WTC11 (cell line): ENCODE data around the gene SORCS1. TPM values are rescaled to one million over a fixed set of nuclear protein-coding genes. Genes with fewer than 3 reads are reported as not detected.

Experiments used
- ATAC-seq: fragments of 200-7000 bp; cut with Tn5 transposase; 2 replicates; pipeline ENCODE4 v1.10.0; 2021; ENCODE audit warnings: mild to moderate bottlenecking, moderate library complexity
- CTCF ChIA-PET: fragments of 300-600 bp; sonication (Branson Sonifier 250); formaldehyde crosslinking; loops from one replicate; lab custom pipeline; 2021; ENCODE audit warnings: antibody characterized with exemption; lab: Charles Lee
- POLR2A ChIA-PET: fragments of 350-600 bp; sonication (Branson Sonifier 250); formaldehyde crosslinking; loops from one replicate; lab custom pipeline; 2021; ENCODE audit warnings: antibody characterized with exemption; lab: Charles Lee
- DNase-seq: peaks from one replicate; pipeline ENCODE4 v3.0.0; 2021; ENCODE audit warnings: low spot score
- H3K27ac Mint-ChIP-seq: 2 replicates; pipeline ENCODE4 v1.8.0; 2021; ENCODE audit warnings: mixed read lengths
- H3K27me3 Mint-ChIP-seq: 2 replicates; pipeline ENCODE4 v1.8.0; 2021; ENCODE audit warnings: low read depth, mild to moderate bottlenecking, moderate library complexity, mixed read lengths
- H3K36me3 Mint-ChIP-seq: 2 replicates; pipeline ENCODE4 v1.8.0; 2021; ENCODE audit warnings: mixed read lengths
- H3K4me1 Mint-ChIP-seq: 2 replicates; pipeline ENCODE4 v1.8.0; 2022; ENCODE audit warnings: mixed read lengths
- H3K4me3 Mint-ChIP-seq: 2 replicates; pipeline ENCODE4 v1.8.0; 2021; ENCODE audit warnings: mild to moderate bottlenecking, moderate library complexity, mixed read lengths
- H3K9me3 Mint-ChIP-seq: 2 replicates; pipeline ENCODE4 v1.8.0; 2021; ENCODE audit warnings: mixed read lengths
- ATF1 ChIP-seq: sonication (generic); formaldehyde crosslinking; IDR thresholded peaks from 2 replicates; pipeline ENCODE4 v1.8.1; 2023; ENCODE audit warnings: mild to moderate bottlenecking, moderate library complexity, missing genetic modification reagents
- CREB1 ChIP-seq: sonication (generic); formaldehyde crosslinking; IDR thresholded peaks from 2 replicates; pipeline ENCODE4 v1.8.0; 2023; ENCODE audit warnings: mild to moderate bottlenecking, missing genetic modification reagents
- ETV6 ChIP-seq: sonication (generic); formaldehyde crosslinking; IDR thresholded peaks from 2 replicates; pipeline ENCODE4 v1.8.1; 2022; ENCODE audit warnings: mild to moderate bottlenecking, missing genetic modification reagents
- FOXJ3 ChIP-seq: sonication (generic); formaldehyde crosslinking; IDR thresholded peaks from 2 replicates; pipeline ENCODE4 v1.9.0; 2021; ENCODE audit warnings: missing genetic modification reagents, mild to moderate bottlenecking, borderline replicate concordance
- FOXP1 ChIP-seq: sonication (generic); formaldehyde crosslinking; IDR thresholded peaks from 2 replicates; pipeline ENCODE4 v1.8.0; 2022; ENCODE audit warnings: missing genetic modification reagents, mild to moderate bottlenecking, moderate library complexity, borderline replicate concordance
- HMGA2 ChIP-seq: fragments of 250-450 bp; sonication (Bioruptor Pico); IDR thresholded peaks from 2 replicates; pipeline ENCODE4 v1.4.0; 2021; ENCODE audit warnings: mild to moderate bottlenecking, moderate library complexity
- KAT7 ChIP-seq: sonication (generic); formaldehyde crosslinking; IDR thresholded peaks from 2 replicates; pipeline ENCODE4 v1.8.1; 2023; ENCODE audit warnings: missing genetic modification reagents, mild to moderate bottlenecking, borderline replicate concordance
- MLX ChIP-seq: sonication (generic); formaldehyde crosslinking; IDR thresholded peaks from 2 replicates; pipeline ENCODE4 v1.8.1; 2023; ENCODE audit warnings: mild to moderate bottlenecking, missing genetic modification reagents, moderate library complexity
- NFATC4 ChIP-seq: fragments of 250-450 bp; sonication (Bioruptor Pico); IDR thresholded peaks from 2 replicates; pipeline ENCODE4 v1.9.0; 2021; ENCODE audit warnings: mild to moderate bottlenecking
- NFE2L1 ChIP-seq: sonication (generic); formaldehyde crosslinking; IDR thresholded peaks from 2 replicates; pipeline ENCODE4 v1.8.1; 2023; ENCODE audit warnings: missing genetic modification reagents
- NFYB ChIP-seq: sonication (generic); formaldehyde crosslinking; conservative IDR thresholded peaks from 2 replicates; pipeline ENCODE4 v1.8.0; 2022; ENCODE audit warnings: low read depth, missing genetic modification reagents
- NR1H2 ChIP-seq: sonication (generic); formaldehyde crosslinking; IDR thresholded peaks from 2 replicates; pipeline ENCODE4 v1.9.0; 2021; ENCODE audit warnings: mild to moderate bottlenecking, moderate library complexity, missing genetic modification reagents
- OVOL2 ChIP-seq: fragments of 250-450 bp; sonication (Bioruptor Pico); IDR thresholded peaks from 2 replicates; pipeline ENCODE4 v1.9.0; 2021; ENCODE audit warnings: mild to moderate bottlenecking, borderline replicate concordance
- SMAD4 ChIP-seq: sonication (generic); formaldehyde crosslinking; IDR thresholded peaks from 2 replicates; pipeline ENCODE4 v1.8.0; 2022; ENCODE audit warnings: mild to moderate bottlenecking, missing genetic modification reagents
- TP53 ChIP-seq: sonication (generic); formaldehyde crosslinking; IDR thresholded peaks from 2 replicates; pipeline ENCODE4 v1.8.1; 2023; ENCODE audit warnings: mild to moderate bottlenecking, missing genetic modification reagents
- ZNF121 ChIP-seq: sonication (generic); formaldehyde crosslinking; IDR thresholded peaks from 2 replicates; pipeline ENCODE4 v1.8.0; 2023; ENCODE audit warnings: missing genetic modification reagents
- ZNF138 ChIP-seq: sonication (generic); formaldehyde crosslinking; conservative IDR thresholded peaks from 2 replicates; pipeline ENCODE4 v1.8.1; 2022; ENCODE audit warnings: mild to moderate bottlenecking, moderate library complexity, missing genetic modification reagents
- ZNF317 ChIP-seq: sonication (generic); formaldehyde crosslinking; IDR thresholded peaks from 2 replicates; pipeline ENCODE4 v1.8.1; 2023; ENCODE audit warnings: low read depth, mild to moderate bottlenecking, moderate library complexity, missing genetic modification reagents, borderline replicate concordance
- ZNF423 ChIP-seq: fragments of 250-450 bp; sonication (Bioruptor Pico); IDR thresholded peaks from 2 replicates; pipeline ENCODE4 v2.1.2; 2022; ENCODE audit warnings: mild to moderate bottlenecking, moderate library complexity
- total RNA-seq: library from RNA; stranded (reverse); gene quantifications from 3 replicates; pipeline ENCODE4 v1.2.3, GENCODE V29; 2021
- TF ChIP-seq, protein P1 (sequence below): sonication (generic); formaldehyde crosslinking; conservative IDR thresholded peaks from 2 replicates; pipeline ENCODE4 v1.8.1; 2022; ENCODE audit warnings: mild to moderate bottlenecking, missing genetic modification reagents
- TF ChIP-seq, protein P2 (sequence below): fragments of 250-450 bp; sonication (Bioruptor Pico); conservative IDR thresholded peaks from 2 replicates; pipeline ENCODE4 v1.9.0; 2021; ENCODE audit warnings: mild to moderate bottlenecking
- TF ChIP-seq, protein P3 (sequence below): sonication (generic); formaldehyde crosslinking; IDR thresholded peaks from 2 replicates; pipeline ENCODE4 v1.8.0; 2022; ENCODE audit warnings: mild to moderate bottlenecking, missing genetic modification reagents
- TF ChIP-seq, protein P4 (sequence below): fragments of 200-600 bp; IDR thresholded peaks from 2 replicates; pipeline ENCODE4 v1.8.0; 2022; ENCODE audit warnings: antibody characterized with exemption

Gene SORCS1
- total RNA-seq, 1 experiment from 2014 or later = 3.3 TPM

GRCh38 chr10:107011992-107012391, 152.5 kb downstream of the SORCS1 start:
- Mint-ChIP-seq H3K36me3 (peaks cover 7% of the 10 kb centered on the region; the same call in 1 of the 2 replicates), H3K9me3 (peaks cover 13% of the 10 kb centered on the region), H3K4me1 (peaks cover 33% of the 10 kb centered on the region), H3K27ac (no peak overlapping the region), H3K4me3 (no peak overlapping the region)
- DNase-seq = no peak
- ChIA-PET CTCF (no interaction called here), POLR2A (no interaction called here)
- no peak for TF ChIP-seq NFYB (CRISPR knock-in tag)
- TF ChIP-seq ZNF423 (CRISPR knock-in tag) = no peak
- TF ChIP-seq TP53 (CRISPR knock-in tag) = no peak
- TF ChIP-seq, protein P1, sequence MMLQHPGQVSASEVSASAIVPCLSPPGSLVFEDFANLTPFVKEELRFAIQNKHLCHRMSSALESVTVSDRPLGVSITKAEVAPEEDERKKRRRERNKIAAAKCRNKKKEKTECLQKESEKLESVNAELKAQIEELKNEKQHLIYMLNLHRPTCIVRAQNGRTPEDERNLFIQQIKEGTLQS (CRISPR knock-in tag) = no peak
- TF ChIP-seq ZNF121 (CRISPR knock-in tag) = no peak
- no peak for TF ChIP-seq NFATC4 (CRISPR knock-in tag)
- TF ChIP-seq, all 79 proteins: peak for 0
- no peak for ATAC-seq
- no peaks in the 10 kb centered on the region for H3K27me3 Mint-ChIP-seq

- Mint-ChIP-seq H3K27me3 (no peaks in the 10 kb centered on the region), H3K36me3 (0 out of 2 replicates have a peak, but pooled peaks cover 3% of the 10 kb centered on the region), H3K4me3 (no peak overlapping the region), H3K9me3 (peaks cover 9% of the 10 kb centered on the region), H3K27ac (no peak overlapping the region)
- DNase-seq (no peak), ATAC-seq (peak; percentile 54; the same call in 1 of the 2 replicates)
- ChIA-PET POLR2A (no interaction called here), CTCF (no interaction called here)
- TF ChIP-seq ETV6 (CRISPR knock-in tag) (no peak), SMAD4 (CRISPR knock-in tag) (no peak)
- TF ChIP-seq, all 79 proteins: peak for 0
- H3K4me1 Mint-ChIP-seq = peaks cover 33% of the 10 kb centered on the region
Measured at GRCh38 chr10:107011105-107011504, 153.4 kb downstream of the SORCS1 start.

DNA sequence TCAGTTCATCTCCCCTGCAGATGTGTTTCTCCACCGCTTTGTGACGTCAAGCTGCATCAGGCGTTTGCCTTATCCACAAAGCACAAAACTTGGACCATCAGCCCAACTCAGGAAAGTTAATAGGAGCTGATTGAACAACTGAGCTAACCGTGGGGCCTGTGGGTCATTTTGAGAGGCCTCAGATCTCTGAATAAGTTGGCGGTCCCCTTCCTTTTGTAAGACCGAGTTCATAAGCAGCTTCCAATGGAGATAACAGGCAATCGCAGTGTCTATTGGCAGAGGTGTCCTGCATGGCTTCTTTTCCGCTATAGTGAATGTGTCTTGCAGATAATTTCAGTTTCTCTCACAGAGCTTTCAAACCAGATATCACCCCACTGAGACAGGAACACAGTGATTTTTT, 154.0 kb downstream of the SORCS1 start:
- TF ChIP-seq NFYB (CRISPR knock-in tag) (no peak), OVOL2 (CRISPR knock-in tag) (no peak), CREB1 (no peak), NR1H2 (CRISPR knock-in tag) (no peak)
- ChIA-PET CTCF (interaction anchor here (0.7 kb wide), 1 partner anchor 147 kb away, joined by 3 read pairs; no protein-coding TSS in a partner anchor), POLR2A (no interaction called here)
- Mint-ChIP-seq H3K4me1 (peaks cover 33% of the 10 kb centered on the region), H3K9me3 (peaks cover 11% of the 10 kb centered on the region), H3K4me3 (no peak overlapping the region), H3K27me3 (no peaks in the 10 kb centered on the region), H3K36me3 (0 out of 2 replicates have a peak, but pooled peaks cover 3% of the 10 kb centered on the region), H3K27ac (no peak overlapping the region)
- DNase-seq (no peak), ATAC-seq (no peak)

GRCh38 chr10:107004362-107004761, 160.1 kb downstream of the SORCS1 start:
- Mint-ChIP-seq H3K27me3 (no peaks in the 10 kb centered on the region), H3K36me3 (0 out of 2 replicates have a peak, but pooled peaks cover 3% of the 10 kb centered on the region), H3K4me1 (no peaks in the 10 kb centered on the region), H3K9me3 (peaks cover 11% of the 10 kb centered on the region), H3K27ac (no peak overlapping the region), H3K4me3 (no peak overlapping the region)
- no peak for DNase-seq
- POLR2A ChIA-PET = no interaction called here
- TF ChIP-seq FOXP1 (no peak), FOXJ3 (CRISPR knock-in tag) (no peak), MLX (CRISPR knock-in tag) (no peak), ZNF317 (CRISPR knock-in tag) (no peak), NFATC4 (CRISPR knock-in tag) (no peak), ATF1 (CRISPR knock-in tag) (no peak), HMGA2 (no peak), ZNF423 (CRISPR knock-in tag) (no peak), KAT7 (CRISPR knock-in tag) (no peak), NFE2L1 (no peak), ZNF138 (no peak)
- TF ChIP-seq, protein P2, sequence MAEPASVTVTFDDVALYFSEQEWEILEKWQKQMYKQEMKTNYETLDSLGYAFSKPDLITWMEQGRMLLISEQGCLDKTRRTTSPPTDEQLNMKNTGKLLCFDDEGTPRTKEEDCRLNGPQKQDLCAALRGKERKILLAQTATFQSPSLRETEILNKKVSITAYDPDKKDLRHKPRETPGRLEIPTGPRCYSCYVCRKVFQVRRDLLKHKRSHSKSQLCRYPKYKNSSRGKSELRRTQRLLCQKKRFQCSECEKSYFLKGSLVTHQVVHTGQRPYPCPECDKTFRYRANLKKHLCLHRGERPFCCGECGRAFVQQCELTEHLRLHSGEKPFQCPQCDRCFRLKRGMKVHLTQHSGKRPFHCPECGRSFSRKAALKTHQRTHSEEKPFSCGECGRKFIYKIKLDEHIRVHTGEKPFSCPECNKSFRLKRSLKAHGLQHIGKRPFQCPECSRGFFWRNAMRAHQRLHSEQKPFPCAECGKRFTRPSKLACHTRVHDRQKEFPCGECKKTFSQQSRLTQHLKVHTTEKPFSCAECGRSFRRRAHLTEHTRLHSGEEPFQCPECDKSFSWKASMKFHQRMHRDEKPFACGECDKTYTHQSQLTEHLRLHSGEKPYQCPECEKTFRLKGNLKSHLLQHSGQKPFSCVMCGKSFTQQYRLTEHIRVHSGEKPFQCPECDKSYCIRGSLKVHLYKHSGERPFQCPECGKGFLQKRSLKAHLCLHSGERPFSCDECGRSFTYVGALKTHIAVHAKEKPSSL (CRISPR knock-in tag) = no peak
- TF ChIP-seq, protein P3, sequence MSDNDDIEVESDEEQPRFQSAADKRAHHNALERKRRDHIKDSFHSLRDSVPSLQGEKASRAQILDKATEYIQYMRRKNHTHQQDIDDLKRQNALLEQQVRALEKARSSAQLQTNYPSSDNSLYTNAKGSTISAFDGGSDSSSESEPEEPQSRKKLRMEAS (CRISPR knock-in tag) = no peak
- TF ChIP-seq, protein P4, sequence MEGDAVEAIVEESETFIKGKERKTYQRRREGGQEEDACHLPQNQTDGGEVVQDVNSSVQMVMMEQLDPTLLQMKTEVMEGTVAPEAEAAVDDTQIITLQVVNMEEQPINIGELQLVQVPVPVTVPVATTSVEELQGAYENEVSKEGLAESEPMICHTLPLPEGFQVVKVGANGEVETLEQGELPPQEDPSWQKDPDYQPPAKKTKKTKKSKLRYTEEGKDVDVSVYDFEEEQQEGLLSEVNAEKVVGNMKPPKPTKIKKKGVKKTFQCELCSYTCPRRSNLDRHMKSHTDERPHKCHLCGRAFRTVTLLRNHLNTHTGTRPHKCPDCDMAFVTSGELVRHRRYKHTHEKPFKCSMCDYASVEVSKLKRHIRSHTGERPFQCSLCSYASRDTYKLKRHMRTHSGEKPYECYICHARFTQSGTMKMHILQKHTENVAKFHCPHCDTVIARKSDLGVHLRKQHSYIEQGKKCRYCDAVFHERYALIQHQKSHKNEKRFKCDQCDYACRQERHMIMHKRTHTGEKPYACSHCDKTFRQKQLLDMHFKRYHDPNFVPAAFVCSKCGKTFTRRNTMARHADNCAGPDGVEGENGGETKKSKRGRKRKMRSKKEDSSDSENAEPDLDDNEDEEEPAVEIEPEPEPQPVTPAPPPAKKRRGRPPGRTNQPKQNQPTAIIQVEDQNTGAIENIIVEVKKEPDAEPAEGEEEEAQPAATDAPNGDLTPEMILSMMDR = no peak
- TF ChIP-seq, protein P1 (CRISPR knock-in tag) = no peak
- ATAC-seq = no peak
- CTCF ChIA-PET = no interaction called here
